Coronary artery (tissue), 2 donors: ENCODE results near the gene KLF7.

Source experiments
- DNase-seq: peaks from one replicate; pipeline ENCODE4 v3.0.0-alpha.2; 2017; ENCODE audit warnings: low spot score
- H3K27ac ChIP-seq, 2 donors: fragments of 200-600 bp; sonication (generic); one replicate each; pipeline ENCODE4 v1.5.1; 2016 to 2019
- H3K4me3 ChIP-seq: fragments of 200-600 bp; sonication (generic); 2 replicates; pipeline ENCODE4 v1.5.1; 2016; ENCODE audit warnings: mild to moderate bottlenecking, moderate library complexity
- CTCF ChIP-seq: fragments of 200-600 bp; sonication (generic); IDR thresholded peaks from one replicate; pipeline ENCODE4 v1.5.1; 2019; ENCODE audit warnings: antibody characterized with exemption

KLF7 gene

GRCh38 chr2:207078186-207078798, 87.5 kb downstream of the KLF7 start:
- no peak overlapping the region for H3K27ac ChIP-seq
- H3K4me3 ChIP-seq, result no peak overlapping the region
- no peak for DNase-seq
- TF ChIP-seq CTCF, result no peak

GRCh38 chr2:207077266-207077665, 88.5 kb downstream of the KLF7 start:
- no peak for DNase-seq
- TF ChIP-seq CTCF, result no peak
- H3K27ac ChIP-seq, result no peak overlapping the region

GRCh38 chr2:207075456-207075855, 90.3 kb downstream of the KLF7 start:
- no peak overlapping the region for H3K27ac ChIP-seq
- DNase-seq, result no peak
- no peak overlapping the region for H3K4me3 ChIP-seq
- TF ChIP-seq CTCF, result no peak

More at GRCh38 chr2:207077266-207077665, 88.5 kb downstream of the KLF7 start:
- no peak overlapping the region for H3K4me3 ChIP-seq

GRCh38 chr2:207073801-207074678, 91.7 kb downstream of the KLF7 start:
- H3K4me3 ChIP-seq, result no peak overlapping the region
- H3K27ac ChIP-seq, result peak overlapping the region in 1 of 2 donors; percentile 32
- DNase-seq, result no peak
- TF ChIP-seq CTCF, result no peak

GRCh38 chr2:207073412-207073800, 92.3 kb downstream of the KLF7 start:
- no peak for DNase-seq
- H3K27ac ChIP-seq, result no peak overlapping the region
- no peak for TF ChIP-seq CTCF
- no peak overlapping the region for H3K4me3 ChIP-seq

- TF ChIP-seq CTCF, result no peak
- Histone ChIP-seq H3K4me3 (no peak overlapping the region), H3K27ac (no peak overlapping the region)
- DNase-seq, result no peak
Measured at GRCh38 chr2:207072571-207072970, 93.2 kb downstream of the KLF7 start.

GRCh38 chr2:207071820-207072219, 93.9 kb downstream of the KLF7 start:
- DNase-seq, result no peak
- H3K4me3 ChIP-seq, result no peak overlapping the region
- TF ChIP-seq CTCF, result no peak
- no peak overlapping the region for H3K27ac ChIP-seq
